ENCODE measurements around the gene INPP1.

GRCh38 chr2:190413421-190413820 lies 70.0 kb downstream of the INPP1 start:
- TF ChIP-seq POLR2A (IDR thresholded peaks at IDR 0.05; ENCODE audit: low read depth, low read length) (no peak), TAF1 (IDR thresholded peaks at IDR 0.05; ENCODE audit: borderline replicate concordance, low read depth, low read length) (no peak)
